ENCODE measurements around the gene HRAS.
"Not testable (repeated sequence)": the region's sequence is repeated elsewhere in the genome, so short reads cannot be mapped to it uniquely, and the experiment has no call there.

The HRAS gene

DNA sequence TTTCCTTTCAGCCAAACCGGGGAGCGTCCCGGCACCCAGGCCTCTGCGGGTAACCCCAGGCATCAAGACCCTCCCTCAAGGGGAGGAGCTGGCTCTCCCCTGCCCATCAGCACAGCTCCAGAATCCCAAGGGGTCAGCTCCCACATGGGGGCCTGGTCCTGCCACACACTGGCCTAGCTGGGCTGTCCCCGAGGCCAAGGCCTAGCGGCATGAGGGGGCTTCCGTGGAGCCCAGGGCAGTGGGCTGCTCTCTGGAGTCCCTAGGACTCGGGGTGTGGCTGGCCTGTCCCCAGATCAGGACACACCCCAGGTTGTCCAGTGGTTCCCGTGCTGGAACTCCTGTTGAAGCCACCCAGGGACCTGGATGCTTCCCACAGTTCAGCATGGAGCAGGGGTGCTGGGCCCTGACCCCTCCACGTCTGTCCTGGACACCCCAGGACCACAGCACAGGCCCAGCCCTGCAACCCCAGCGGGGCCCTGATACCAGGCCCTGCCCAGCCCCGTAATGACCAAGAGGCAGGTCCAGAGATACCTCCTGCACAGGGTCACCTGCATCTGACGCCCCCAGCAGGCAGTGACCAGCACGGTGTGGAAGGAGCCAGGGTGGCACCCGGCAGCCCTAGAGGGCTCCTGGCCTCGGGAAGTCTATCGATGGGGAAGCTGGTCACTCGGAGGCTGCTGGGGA, 5.5 kb downstream of the HRAS start:
- Histone ChIP-seq H3K4me1 (peaks cover 16% of the 10 kb centered on the region), H3K36me3 (peaks cover 59% of the 10 kb centered on the region), H3K4me2 (no peak overlapping the region), H3K4me3 (no peak overlapping the region), H3K27me3 (no peaks in the 10 kb centered on the region), H3K27ac (no peak overlapping the region), H4K20me1 (peaks cover 49% of the 10 kb centered on the region), H3K9me3 (no peaks in the 10 kb centered on the region), H3K9ac (no peak overlapping the region)
- TF ChIP-seq Cebpa-rat (IDR thresholded peaks at IDR 0.05): no peak

- TF ChIP-seq Cebpa-rat (IDR thresholded peaks at IDR 0.05): no peak
- no peak overlapping the region for H3K9ac ChIP-seq
- H3K36me3 ChIP-seq: peaks cover 58% of the 10 kb centered on the region
- H3K4me3 ChIP-seq: no peak overlapping the region
- H3K4me1 ChIP-seq: peaks cover 11% of the 10 kb centered on the region
- no peak overlapping the region for H3K27ac ChIP-seq
- H3K4me2 ChIP-seq: no peak overlapping the region
- no peaks in the 10 kb centered on the region for H3K9me3 ChIP-seq
- peaks cover 41% of the 10 kb centered on the region for H4K20me1 ChIP-seq
- H3K27me3 ChIP-seq: no peaks in the 10 kb centered on the region
Measured at GRCh38 chr11:528815-529727, 6.3 kb downstream of the HRAS start.

- H3K4me2 ChIP-seq: no peak overlapping the region
- no peaks in the 10 kb centered on the region for H3K27me3 ChIP-seq
- peaks cover 33% of the 10 kb centered on the region for H4K20me1 ChIP-seq
- peaks cover 50% of the 10 kb centered on the region for H3K36me3 ChIP-seq
- no peak for TF ChIP-seq Cebpa-rat (IDR thresholded peaks at IDR 0.05)
- H3K4me3 ChIP-seq: no peak overlapping the region
- H3K9me3 ChIP-seq: no peaks in the 10 kb centered on the region
- peaks cover 3% of the 10 kb centered on the region for H3K4me1 ChIP-seq
- H3K27ac ChIP-seq: no peak overlapping the region
- H3K9ac ChIP-seq: no peak overlapping the region
Measured at GRCh38 chr11:528166-528814, 7.1 kb downstream of the HRAS start.

GRCh38 chr11:526192-526591, 9.2 kb downstream of the HRAS start:
- Histone ChIP-seq H4K20me1 (peaks cover 12% of the 10 kb centered on the region), H3K4me2 (no peak overlapping the region), H3K36me3 (peaks cover 29% of the 10 kb centered on the region), H3K9ac (no peak overlapping the region), H3K27me3 (no peaks in the 10 kb centered on the region), H3K4me1 (peaks cover 4% of the 10 kb centered on the region), H3K4me3 (no peak overlapping the region), H3K9me3 (no peaks in the 10 kb centered on the region), H3K27ac (no peak overlapping the region)
- no peak for TF ChIP-seq Cebpa-rat (IDR thresholded peaks at IDR 0.05)

GRCh38 chr11:521177-521688, 14.1 kb downstream of the HRAS start:
- no peaks in the 10 kb centered on the region for H3K27me3 ChIP-seq
- H3K4me3 ChIP-seq: no peak overlapping the region
- no peak for TF ChIP-seq Cebpa-rat (IDR thresholded peaks at IDR 0.05)
- 0 out of 2 replicates have a peak overlapping the region, but pooled peaks have one; percentile 9 for H3K4me2 ChIP-seq
- H3K4me1 ChIP-seq: peaks cover 15% of the 10 kb centered on the region
- no peak overlapping the region for H3K27ac ChIP-seq
- no peaks in the 10 kb centered on the region for H4K20me1 ChIP-seq
- H3K9me3 ChIP-seq: peaks cover 13% of the 10 kb centered on the region
- H3K36me3 ChIP-seq: peaks cover 11% of the 10 kb centered on the region; the same call in 1 of the 2 replicates
- no peak overlapping the region for H3K9ac ChIP-seq

GRCh38 chr11:520428-521176, 14.8 kb downstream of the HRAS start:
- 0 out of 2 replicates have a peak overlapping the region, but pooled peaks have one; percentile 9 for H3K4me2 ChIP-seq
- H3K9me3 ChIP-seq: peaks cover 16% of the 10 kb centered on the region
- no peak for TF ChIP-seq Cebpa-rat (IDR thresholded peaks at IDR 0.05)

DNA sequence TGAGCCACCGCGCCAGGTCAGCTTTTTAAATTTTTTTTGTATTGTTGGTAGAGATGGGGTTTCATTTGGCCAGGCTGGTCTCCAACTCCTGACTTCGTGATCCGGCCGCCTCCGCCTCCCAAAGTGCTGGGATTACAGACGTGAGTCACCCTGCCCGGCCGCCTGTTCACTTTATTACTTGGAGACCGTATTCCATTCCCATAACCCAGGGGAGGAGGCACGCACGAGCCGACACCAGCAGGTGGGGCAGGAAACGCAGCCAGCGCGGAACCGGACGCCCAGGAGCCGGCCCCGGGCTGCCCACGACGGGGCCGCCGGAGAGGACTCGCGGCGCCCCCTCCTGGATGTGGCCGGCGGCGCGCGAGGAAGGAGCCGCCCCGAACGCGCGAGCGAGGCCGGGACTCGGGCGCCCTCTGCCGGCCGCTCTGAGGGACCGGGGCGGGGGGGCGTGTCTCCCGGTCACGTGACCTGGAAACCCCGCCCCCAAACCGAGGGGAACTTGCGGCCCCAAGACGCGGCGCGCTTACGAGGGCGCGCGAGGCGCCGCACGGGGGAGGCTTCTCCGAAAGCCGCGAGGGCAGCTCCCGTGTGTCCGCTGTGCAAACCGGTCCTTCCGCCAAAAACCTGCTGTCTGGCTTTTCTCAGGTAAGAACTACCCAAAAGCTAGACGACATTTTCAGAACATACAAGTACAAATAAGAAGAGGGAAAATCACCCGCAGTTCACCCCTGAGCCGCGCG, 16.7 kb downstream of the HRAS start:
- Histone ChIP-seq H3K4me2 (peak overlapping the region; percentile 69), H3K27ac (no peak overlapping the region), H3K4me3 (peak overlapping the region; percentile 44), H3K36me3 (peaks cover 28% of the 10 kb centered on the region; the same call in 1 of the 2 replicates), H3K9me3 (peaks cover 16% of the 10 kb centered on the region), H3K9ac (no peak overlapping the region), H3K4me1 (peaks cover 15% of the 10 kb centered on the region), H4K20me1 (no peaks in the 10 kb centered on the region), H3K27me3 (no peaks in the 10 kb centered on the region)
- no peak for TF ChIP-seq Cebpa-rat (IDR thresholded peaks at IDR 0.05)

More at GRCh38 chr11:520428-521176, 14.8 kb downstream of the HRAS start:
- Histone ChIP-seq H3K4me3 (no peak overlapping the region), H4K20me1 (no peaks in the 10 kb centered on the region), H3K4me1 (peaks cover 15% of the 10 kb centered on the region), H3K27ac (no peak overlapping the region), H3K9ac (no peak overlapping the region), H3K27me3 (no peaks in the 10 kb centered on the region), H3K36me3 (peaks cover 14% of the 10 kb centered on the region; the same call in 1 of the 2 replicates)

- not testable (repeated sequence) for H3K27ac ChIP-seq, H3K9ac ChIP-seq, H3K27me3 ChIP-seq, H3K4me3 ChIP-seq, H4K20me1 ChIP-seq, H3K4me2 ChIP-seq
- peaks cover 16% of the 10 kb centered on the region for H3K9me3 ChIP-seq
- peaks cover 37% of the 10 kb centered on the region; the same call in 1 of the 2 replicates for H3K36me3 ChIP-seq
- peaks cover 24% of the 10 kb centered on the region for H3K4me1 ChIP-seq
Measured at GRCh38 chr11:516918-517685, 18.3 kb downstream of the HRAS start.
